ENCODE measurements around the gene AQP2.

The AQP2 gene

DNA sequence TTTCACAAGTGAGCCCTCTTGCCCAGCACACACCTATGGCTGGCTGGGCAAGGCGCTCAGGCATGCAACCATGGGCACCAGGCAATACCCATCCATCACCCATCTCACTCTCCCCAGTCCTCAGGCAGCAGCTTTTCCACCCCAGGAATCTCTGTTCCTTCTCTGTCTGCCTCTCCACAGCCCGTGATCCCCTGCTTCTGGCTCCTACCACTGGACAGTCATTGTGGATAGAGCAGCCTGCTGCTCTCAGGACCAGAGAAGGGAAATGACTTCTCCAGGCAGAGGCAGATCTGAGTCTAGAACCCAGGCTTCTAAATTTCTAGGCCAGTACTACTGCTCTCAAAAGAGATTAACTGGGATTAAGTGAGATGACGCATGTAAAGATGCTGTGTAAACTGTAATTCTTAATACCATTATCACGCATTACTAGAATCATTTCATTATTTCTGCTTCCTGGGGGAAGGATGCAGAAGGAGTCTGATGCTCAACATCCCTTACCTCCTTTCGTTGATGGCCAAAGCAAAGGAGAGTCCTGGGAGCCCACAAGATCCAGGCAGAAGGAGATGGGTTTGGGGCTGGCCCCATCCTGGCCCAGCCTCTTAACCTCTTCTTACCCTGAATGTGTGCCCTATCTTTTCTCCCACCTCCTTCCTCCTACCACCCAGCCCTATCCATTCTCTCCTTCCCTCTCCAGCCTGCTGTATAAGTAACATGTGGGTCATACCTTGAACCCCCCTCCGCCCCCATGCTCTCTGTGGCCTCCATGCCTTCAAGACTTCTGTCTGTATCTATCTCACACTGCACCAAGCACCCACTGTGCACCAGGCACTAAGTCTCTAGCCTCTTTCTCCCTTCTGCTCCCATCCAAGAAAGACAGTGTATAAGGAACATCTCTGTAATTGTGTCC, 6.4 kb downstream of the AQP2 start:
- POLR2A ChIA-PET, result interaction anchor here (1.1 kb wide), 1 partner anchor 12 kb away, joined by 3 read pairs; no protein-coding TSS in a partner anchor
- CTCF ChIA-PET, result interaction anchor here (0.9 to 2.8 kb wide), 5 partner anchors 10 to 184 kb away, joined by 3 to 17 read pairs (median 6); no protein-coding TSS in a partner anchor
- Histone ChIP-seq H3K4me3 (ENCODE audit: low read depth, low read length) (no peak overlapping the region), H3K27ac (ENCODE audit: extremely low read depth, low read depth, low read length) (no peak overlapping the region), H3K4me1 (ENCODE audit: control insufficient read depth, insufficient read depth, low read length) (0 out of 2 replicates have a peak, but pooled peaks cover 5% of the 10 kb centered on the region), H3K36me3 (ENCODE audit: control insufficient read depth in 2 of 2, insufficient read depth in 1 of 2, low read length in 2 of 2) (no peaks in the 10 kb centered on the region), H3K9me3 (ENCODE audit: control insufficient read depth, insufficient read depth, low read depth, low read length) (no peaks in the 10 kb centered on the region)
- TF ChIP-seq MEIS1 (CRISPR knock-in tag; IDR thresholded peaks at IDR 0.05; ENCODE audit: borderline replicate concordance) (no peak), ZFHX2 (tag by site-specific recombination; conservative IDR thresholded peaks at IDR 0.05) (peak; percentile 44; the same call in 1 of the 2 replicates), ZFP69B (tag by site-specific recombination; IDR thresholded peaks at IDR 0.05) (no peak), ZNF670 (tag by site-specific recombination; IDR thresholded peaks at IDR 0.05; ENCODE audit: low read depth) (no peak), ZNF747 (tag by site-specific recombination; IDR thresholded peaks at IDR 0.05) (no peak), ZFP3 (tag by site-specific recombination; IDR thresholded peaks at IDR 0.05; ENCODE audit: low read depth) (no peak), ZNF426 (tag by site-specific recombination; IDR thresholded peaks at IDR 0.05) (no peak), ZNF600 (tag by site-specific recombination; IDR thresholded peaks at IDR 0.05) (no peak), ZNF266 (tag by site-specific recombination; IDR thresholded peaks at IDR 0.05; ENCODE audit: low read depth) (no peak), EGR2 (tag by site-specific recombination; IDR thresholded peaks at IDR 0.05; ENCODE audit: low read depth) (peak; percentile 84), FEZF1 (tag by site-specific recombination; IDR thresholded peaks at IDR 0.05) (no peak), ZNF561 (tag by site-specific recombination; IDR thresholded peaks at IDR 0.05; ENCODE audit: borderline replicate concordance) (no peak)
- TF ChIP-seq, protein P1, sequence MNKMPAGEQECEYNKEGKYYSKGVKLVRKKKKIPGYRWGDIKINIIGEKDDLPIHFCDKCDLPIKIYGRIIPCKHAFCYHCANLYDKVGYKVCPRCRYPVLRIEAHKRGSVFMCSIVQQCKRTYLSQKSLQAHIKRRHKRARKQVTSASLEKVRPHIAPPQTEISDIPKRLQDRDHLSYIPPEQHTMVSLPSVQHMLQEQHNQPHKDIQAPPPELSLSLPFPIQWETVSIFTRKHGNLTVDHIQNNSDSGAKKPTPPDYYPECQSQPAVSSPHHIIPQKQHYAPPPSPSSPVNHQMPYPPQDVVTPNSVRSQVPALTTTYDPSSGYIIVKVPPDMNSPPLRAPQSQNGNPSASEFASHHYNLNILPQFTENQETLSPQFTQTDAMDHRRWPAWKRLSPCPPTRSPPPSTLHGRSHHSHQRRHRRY (tag by site-specific recombination; IDR thresholded peaks at IDR 0.05), result no peak

DNA sequence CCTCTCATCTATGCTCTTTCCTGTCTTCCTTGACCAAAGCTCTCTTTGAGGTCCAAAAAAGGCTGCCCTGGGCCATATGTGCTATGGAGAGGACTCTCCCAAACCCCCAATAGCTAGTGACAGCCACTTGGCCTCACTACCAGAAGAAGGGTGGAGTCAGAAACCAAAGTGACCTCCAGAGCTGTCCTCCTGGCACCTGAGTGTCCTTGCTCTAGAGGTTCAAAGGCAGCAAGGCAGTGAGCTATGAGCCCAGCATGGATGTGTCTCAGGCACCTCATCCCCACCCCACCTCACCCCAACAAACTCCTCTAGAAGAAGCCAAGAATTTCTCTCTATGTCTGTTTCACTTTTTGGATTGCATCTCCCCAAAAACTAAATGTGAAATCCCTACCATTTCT, 7.0 kb downstream of the AQP2 start:
- POLR2A ChIA-PET, result no interaction called here
- Histone ChIP-seq H3K4me1 (ENCODE audit: control insufficient read depth, insufficient read depth, low read length) (0 out of 2 replicates have a peak, but pooled peaks cover 5% of the 10 kb centered on the region), H3K36me3 (ENCODE audit: control insufficient read depth in 2 of 2, insufficient read depth in 1 of 2, low read length in 2 of 2) (no peaks in the 10 kb centered on the region), H3K4me3 (ENCODE audit: low read depth, low read length) (no peak overlapping the region), H3K27ac (ENCODE audit: extremely low read depth, low read depth, low read length) (no peak overlapping the region), H3K9me3 (ENCODE audit: control insufficient read depth, insufficient read depth, low read depth, low read length) (no peaks in the 10 kb centered on the region)
- TF ChIP-seq ZNF274 (IDR thresholded peaks at IDR 0.05; ENCODE audit: low read length), result no peak
- no peak for TF ChIP-seq ZNF274 (tag by site-specific recombination; IDR thresholded peaks at IDR 0.05; ENCODE audit: borderline replicate concordance)
- TF ChIP-seq ZNF585B (tag by site-specific recombination; IDR thresholded peaks at IDR 0.05), result no peak
- TF ChIP-seq, protein P2, sequence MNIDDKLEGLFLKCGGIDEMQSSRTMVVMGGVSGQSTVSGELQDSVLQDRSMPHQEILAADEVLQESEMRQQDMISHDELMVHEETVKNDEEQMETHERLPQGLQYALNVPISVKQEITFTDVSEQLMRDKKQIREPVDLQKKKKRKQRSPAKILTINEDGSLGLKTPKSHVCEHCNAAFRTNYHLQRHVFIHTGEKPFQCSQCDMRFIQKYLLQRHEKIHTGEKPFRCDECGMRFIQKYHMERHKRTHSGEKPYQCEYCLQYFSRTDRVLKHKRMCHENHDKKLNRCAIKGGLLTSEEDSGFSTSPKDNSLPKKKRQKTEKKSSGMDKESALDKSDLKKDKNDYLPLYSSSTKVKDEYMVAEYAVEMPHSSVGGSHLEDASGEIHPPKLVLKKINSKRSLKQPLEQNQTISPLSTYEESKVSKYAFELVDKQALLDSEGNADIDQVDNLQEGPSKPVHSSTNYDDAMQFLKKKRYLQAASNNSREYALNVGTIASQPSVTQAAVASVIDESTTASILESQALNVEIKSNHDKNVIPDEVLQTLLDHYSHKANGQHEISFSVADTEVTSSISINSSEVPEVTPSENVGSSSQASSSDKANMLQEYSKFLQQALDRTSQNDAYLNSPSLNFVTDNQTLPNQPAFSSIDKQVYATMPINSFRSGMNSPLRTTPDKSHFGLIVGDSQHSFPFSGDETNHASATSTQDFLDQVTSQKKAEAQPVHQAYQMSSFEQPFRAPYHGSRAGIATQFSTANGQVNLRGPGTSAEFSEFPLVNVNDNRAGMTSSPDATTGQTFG (tag by site-specific recombination; IDR thresholded peaks at IDR 0.05; ENCODE audit: borderline replicate concordance), result no peak
- TF ChIP-seq GFI1B (tag by site-specific recombination; IDR thresholded peaks at IDR 0.05), result no peak
- no peak for TF ChIP-seq ZNF138 (tag by site-specific recombination; IDR thresholded peaks at IDR 0.05; ENCODE audit: borderline replicate concordance)
- TF ChIP-seq ZBTB48 (tag by site-specific recombination; IDR thresholded peaks at IDR 0.05), result no peak
- TF ChIP-seq, protein P3, sequence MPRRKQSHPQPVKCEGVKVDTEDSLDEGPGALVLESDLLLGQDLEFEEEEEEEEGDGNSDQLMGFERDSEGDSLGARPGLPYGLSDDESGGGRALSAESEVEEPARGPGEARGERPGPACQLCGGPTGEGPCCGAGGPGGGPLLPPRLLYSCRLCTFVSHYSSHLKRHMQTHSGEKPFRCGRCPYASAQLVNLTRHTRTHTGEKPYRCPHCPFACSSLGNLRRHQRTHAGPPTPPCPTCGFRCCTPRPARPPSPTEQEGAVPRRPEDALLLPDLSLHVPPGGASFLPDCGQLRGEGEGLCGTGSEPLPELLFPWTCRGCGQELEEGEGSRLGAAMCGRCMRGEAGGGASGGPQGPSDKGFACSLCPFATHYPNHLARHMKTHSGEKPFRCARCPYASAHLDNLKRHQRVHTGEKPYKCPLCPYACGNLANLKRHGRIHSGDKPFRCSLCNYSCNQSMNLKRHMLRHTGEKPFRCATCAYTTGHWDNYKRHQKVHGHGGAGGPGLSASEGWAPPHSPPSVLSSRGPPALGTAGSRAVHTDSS (tag by site-specific recombination; IDR thresholded peaks at IDR 0.05), result no peak
- no peak for TF ChIP-seq ZNF366 (tag by site-specific recombination; conservative IDR thresholded peaks at IDR 0.05)
- TF ChIP-seq, protein P4, sequence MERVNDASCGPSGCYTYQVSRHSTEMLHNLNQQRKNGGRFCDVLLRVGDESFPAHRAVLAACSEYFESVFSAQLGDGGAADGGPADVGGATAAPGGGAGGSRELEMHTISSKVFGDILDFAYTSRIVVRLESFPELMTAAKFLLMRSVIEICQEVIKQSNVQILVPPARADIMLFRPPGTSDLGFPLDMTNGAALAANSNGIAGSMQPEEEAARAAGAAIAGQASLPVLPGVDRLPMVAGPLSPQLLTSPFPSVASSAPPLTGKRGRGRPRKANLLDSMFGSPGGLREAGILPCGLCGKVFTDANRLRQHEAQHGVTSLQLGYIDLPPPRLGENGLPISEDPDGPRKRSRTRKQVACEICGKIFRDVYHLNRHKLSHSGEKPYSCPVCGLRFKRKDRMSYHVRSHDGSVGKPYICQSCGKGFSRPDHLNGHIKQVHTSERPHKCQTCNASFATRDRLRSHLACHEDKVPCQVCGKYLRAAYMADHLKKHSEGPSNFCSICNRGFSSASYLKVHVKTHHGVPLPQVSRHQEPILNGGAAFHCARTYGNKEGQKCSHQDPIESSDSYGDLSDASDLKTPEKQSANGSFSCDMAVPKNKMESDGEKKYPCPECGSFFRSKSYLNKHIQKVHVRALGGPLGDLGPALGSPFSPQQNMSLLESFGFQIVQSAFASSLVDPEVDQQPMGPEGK (tag by site-specific recombination; IDR thresholded peaks at IDR 0.05), result no peak
- CTCF ChIA-PET, result interaction anchor here (0.9 to 2.8 kb wide), 5 partner anchors 9 to 183 kb away, joined by 3 to 17 read pairs (median 5); no protein-coding TSS in a partner anchor
